HUES64 (cell line): ENCODE data around the gene TBC1D22A.

Experiments used
- H3K27ac ChIP-seq: 2 replicates; pipeline ENCODE4 v1.7.0; 2013; ENCODE audit warnings: low read depth, low read length, inconsistent platforms
- H3K27me3 ChIP-seq: 2 replicates; pipeline ENCODE4 v1.6.1; 2013; ENCODE audit warnings: mild to moderate bottlenecking, low read length; ENCODE audit not compliant: insufficient read depth
- H3K36me3 ChIP-seq: 2 replicates; pipeline ENCODE4 v1.6.1; 2013; ENCODE audit warnings: mild to moderate bottlenecking, low read length; ENCODE audit not compliant: insufficient read depth
- H3K4me1 ChIP-seq: 2 replicates; pipeline ENCODE4 v1.6.1; 2013; ENCODE audit warnings: mild to moderate bottlenecking, low read length, moderate library complexity; ENCODE audit not compliant: insufficient read depth
- H3K4me3 ChIP-seq: 2 replicates; pipeline ENCODE4 v1.5.1; 2013; ENCODE audit warnings: mild to moderate bottlenecking, low read length, moderate library complexity
- H3K9ac ChIP-seq: 2 replicates; pipeline ENCODE4 v1.6.1; 2013; ENCODE audit warnings: mild to moderate bottlenecking, low read depth, low read length
- H3K9me3 ChIP-seq: 2 replicates; pipeline ENCODE4 v1.6.1; 2013; ENCODE audit warnings: low read depth, low read length; ENCODE audit not compliant: insufficient read depth
- WGBS: fragments of 150-250, 120-280 bp; methylation state at CpG from one replicate; pipeline ENCODE4 v1.1.7; 2013; ENCODE audit warnings: missing lambda C conversion rate; 5-methylcytosine and 5-hydroxymethylcytosine counted together

The TBC1D22A gene

DNA sequence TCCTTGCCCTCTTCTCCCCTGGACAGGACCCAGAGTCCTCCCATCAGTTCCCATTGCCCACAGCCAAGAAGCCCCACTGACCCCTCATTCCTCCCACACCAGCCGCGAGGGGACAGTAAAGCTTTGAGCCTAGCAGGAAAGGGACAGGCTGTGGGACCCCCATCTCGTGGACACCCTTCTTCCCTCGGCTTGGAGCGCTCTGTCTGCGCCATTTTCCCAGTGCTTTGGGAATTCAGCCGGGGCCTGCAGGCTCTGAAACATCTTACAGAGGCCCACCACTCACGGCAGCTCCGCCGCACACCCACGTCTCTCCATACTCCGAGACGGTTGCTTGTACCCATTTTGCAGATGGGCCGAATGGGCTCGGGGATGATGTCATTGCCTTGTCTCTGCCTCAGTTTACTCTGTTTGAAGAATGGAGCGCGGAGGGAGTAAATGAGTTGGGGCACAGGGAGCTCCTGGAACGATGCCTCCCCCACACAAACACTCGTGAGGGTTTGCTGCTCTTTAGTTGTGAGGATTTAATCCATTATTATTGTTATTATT lies 447.7 kb downstream of the TBC1D22A start:
- Histone ChIP-seq H3K4me1 (no peaks in the 10 kb centered on the region), H3K9me3 (peaks cover 76% of the 10 kb centered on the region), H3K9ac (no peak overlapping the region), H3K36me3 (no peaks in the 10 kb centered on the region), H3K27me3 (no peaks in the 10 kb centered on the region), H3K4me3 (no peak overlapping the region), H3K27ac (no peak overlapping the region)
- WGBS: 92% methylated on average over 17 of the region's 19 CpGs

DNA sequence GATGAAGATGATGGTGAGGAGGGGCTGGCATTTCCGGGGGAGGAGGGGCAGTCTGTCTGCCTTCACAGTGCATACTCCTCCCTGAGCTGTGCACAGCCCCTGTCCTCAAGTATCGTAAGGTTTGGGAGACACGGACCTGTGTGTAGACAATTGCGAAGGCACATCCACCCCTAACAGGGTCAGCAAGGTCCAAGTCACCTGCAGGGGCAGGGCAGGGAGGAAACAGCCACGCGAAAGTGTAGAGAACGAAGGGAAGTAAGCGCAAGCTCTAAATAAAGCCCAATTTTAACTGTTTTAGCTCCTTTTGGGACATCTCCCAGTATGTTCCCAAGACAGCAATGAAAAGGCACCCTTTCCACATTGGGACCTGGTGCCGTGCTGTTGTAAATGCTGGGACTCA lies 448.2 kb downstream of the TBC1D22A start:
- Histone ChIP-seq H3K27me3 (no peaks in the 10 kb centered on the region), H3K4me3 (no peak overlapping the region), H3K9ac (no peak overlapping the region), H3K27ac (no peak overlapping the region), H3K9me3 (peaks cover 77% of the 10 kb centered on the region), H3K36me3 (no peaks in the 10 kb centered on the region), H3K4me1 (no peaks in the 10 kb centered on the region)
- 90% methylated on average over 9 of the region's 9 CpGs for WGBS

DNA sequence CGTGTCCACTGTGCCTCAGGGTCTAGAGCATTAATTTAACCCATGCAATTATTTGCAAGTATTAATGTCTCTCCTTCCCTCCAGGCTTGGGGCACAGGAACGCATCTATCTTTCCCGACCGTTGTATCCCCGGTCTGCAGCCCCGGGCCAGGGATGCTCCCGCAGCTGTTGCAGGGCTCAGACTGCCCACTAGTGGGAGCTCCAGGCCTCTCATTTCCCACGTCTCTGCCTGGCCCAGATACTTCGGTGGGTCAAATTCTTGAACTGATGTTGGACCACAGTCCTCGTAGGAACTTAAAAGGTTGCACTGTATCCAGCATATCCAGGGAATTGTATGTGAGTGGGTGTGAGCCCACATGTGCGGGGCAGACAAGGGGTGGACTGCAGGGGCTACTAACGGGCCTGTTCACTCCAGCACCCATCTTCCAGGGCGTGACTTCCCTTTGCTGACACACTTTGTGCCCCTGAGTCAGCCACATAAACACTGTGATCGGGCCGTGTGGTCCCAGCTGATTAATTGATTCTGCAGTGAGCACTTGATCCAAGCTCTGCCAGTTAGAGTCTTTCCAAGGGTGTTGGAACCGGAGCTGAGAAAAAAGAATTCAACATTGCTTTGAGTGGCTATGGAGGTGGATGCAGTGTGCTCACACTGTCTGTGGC lies 451.3 kb downstream of the TBC1D22A start:
- Histone ChIP-seq H3K4me3 (no peak overlapping the region), H3K36me3 (no peaks in the 10 kb centered on the region), H3K4me1 (no peaks in the 10 kb centered on the region), H3K27me3 (no peaks in the 10 kb centered on the region), H3K9me3 (peaks cover 75% of the 10 kb centered on the region), H3K27ac (no peak overlapping the region), H3K9ac (no peak overlapping the region)
- WGBS: 82% methylated on average over 16 of the region's 16 CpGs

DNA sequence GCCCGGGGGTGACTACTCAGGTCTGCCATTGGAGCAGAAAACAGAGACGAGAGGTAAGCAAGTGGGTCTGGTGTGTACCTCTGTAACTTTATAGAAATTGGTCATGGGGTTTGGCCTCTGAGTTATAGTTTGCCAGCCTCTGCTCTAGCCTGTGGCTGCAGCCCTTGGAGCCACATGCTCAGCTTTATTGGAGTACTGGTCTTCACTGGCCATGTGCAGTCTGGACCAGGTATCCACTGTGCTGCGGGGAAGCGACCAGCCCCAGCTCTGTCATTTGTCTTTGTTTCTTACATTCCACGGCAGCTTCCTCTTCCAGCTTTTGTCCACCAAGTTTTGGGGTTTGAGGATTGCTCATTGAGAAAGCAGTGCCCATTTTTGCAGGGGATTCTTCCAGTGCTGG lies 453.4 kb downstream of the TBC1D22A start:
- Histone ChIP-seq H3K9me3 (peaks cover 78% of the 10 kb centered on the region), H3K4me1 (no peaks in the 10 kb centered on the region), H3K9ac (no peak overlapping the region), H3K27ac (no peak overlapping the region), H3K36me3 (no peaks in the 10 kb centered on the region), H3K27me3 (no peaks in the 10 kb centered on the region), H3K4me3 (no peak overlapping the region)
- WGBS: 79% methylated on average over 5 of the region's 5 CpGs

DNA sequence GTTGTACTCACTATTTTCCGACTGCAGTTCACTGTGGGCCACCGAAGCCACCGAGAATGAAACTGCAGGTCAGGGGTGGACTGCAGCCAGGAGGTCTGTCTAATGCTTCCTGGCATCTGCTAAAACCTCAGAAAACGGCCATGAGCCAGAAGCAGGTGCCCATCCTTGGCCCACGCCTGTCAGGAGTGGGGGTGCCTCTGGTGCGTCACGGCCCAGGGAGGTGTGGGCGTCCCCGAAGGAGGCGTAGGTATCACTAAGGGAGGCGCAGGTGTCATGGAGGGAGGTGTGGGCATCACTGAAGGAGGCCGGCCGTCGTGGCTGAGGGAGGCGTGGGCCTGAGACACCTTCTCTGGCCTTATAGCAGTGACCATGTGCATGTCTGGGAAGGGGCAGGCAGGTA lies 456.2 kb downstream of the TBC1D22A start:
- Histone ChIP-seq H3K4me1 (no peaks in the 10 kb centered on the region), H3K27ac (no peak overlapping the region), H3K36me3 (no peaks in the 10 kb centered on the region), H3K9ac (no peak overlapping the region), H3K9me3 (peaks cover 89% of the 10 kb centered on the region), H3K27me3 (no peaks in the 10 kb centered on the region), H3K4me3 (no peak overlapping the region)
- 88% methylated on average over 15 of the region's 15 CpGs for WGBS

DNA sequence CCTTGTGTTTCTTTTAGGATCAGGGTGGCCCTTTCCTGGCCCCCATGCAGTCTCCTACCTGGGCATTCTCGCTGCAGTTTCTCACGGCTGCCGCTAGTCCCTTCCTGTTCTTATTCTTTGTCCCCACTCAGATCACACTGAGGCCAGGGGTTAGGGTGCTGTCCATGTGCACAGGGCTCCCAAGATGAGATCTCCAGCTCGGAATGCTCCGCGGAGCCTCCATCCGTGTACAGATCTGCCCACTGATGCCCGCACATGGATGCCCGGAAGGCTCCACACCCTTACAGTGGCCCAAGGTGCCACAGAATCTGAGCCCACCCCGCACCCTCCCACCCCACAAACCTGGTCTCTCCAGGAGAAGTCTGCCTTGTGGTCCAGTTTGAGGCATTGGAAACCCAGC lies 457.3 kb downstream of the TBC1D22A start:
- no peak overlapping the region for H3K9ac ChIP-seq
- peaks cover 90% of the 10 kb centered on the region for H3K9me3 ChIP-seq

DNA sequence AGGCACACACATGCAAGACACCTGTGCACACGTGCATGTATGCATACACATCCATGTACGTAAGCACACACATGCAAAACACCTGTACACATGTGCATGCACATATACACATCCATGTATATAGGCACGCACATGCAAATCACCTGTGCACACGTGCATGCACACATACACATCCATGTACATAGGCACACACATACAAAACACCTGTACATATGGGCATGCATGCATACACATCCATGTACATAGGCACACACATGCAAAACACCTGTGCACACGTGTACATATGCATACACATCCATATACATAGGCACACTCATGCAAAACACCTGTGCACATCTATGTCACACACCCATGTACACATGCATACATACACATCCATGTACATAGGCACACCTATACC lies 458.3 kb downstream of the TBC1D22A start:
- H3K4me3 ChIP-seq: peak overlapping the region; percentile 22; the same call in 1 of the 2 replicates

More for the DNA sequence above, 457.3 kb downstream of the TBC1D22A start:
- H3K4me1 ChIP-seq: no peaks in the 10 kb centered on the region
- WGBS: 83% methylated on average over 10 of the region's 10 CpGs
- H3K27me3 ChIP-seq: no peaks in the 10 kb centered on the region
- H3K4me3 ChIP-seq: no peak overlapping the region
- no peaks in the 10 kb centered on the region for H3K36me3 ChIP-seq
- no peak overlapping the region for H3K27ac ChIP-seq

DNA sequence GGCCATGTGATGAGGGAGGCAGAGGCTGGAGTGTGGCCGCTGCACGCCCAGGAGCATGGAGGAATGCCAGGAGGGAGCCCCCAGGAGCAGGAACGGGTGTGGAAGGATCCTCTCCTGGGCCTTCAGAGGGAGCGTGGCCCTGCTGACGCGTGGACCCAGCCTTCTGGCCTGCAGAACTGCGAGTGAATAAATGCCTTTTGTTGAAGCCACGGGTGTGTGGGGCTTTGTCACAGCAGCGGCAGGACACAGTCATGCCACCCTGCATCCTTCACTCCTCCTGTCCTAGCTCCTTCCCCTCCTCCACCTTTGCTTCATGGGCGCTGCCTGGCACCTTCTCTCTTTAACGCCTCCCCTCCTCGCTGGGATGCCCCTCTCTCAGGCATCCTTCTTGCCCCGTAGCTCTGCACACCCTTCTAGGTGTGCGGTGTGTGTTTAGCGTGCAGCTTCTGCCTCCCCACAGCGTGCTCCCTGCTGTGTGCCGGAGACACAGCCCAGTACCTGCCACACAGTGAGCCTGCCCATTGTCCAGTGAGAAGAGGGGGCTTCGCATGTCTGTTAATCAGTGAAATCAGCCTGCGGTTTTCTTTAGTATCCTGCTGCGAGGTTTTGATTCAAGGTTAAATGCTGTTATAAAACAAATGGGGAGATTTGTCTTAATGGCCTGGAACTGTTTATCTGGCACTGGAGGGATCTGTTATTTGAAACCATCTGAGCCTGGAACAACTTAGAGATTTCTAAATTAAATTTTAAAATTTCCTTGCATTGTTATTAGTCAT lies 459.6 kb downstream of the TBC1D22A start:
- H3K27me3 ChIP-seq: no peaks in the 10 kb centered on the region
- no peak overlapping the region for H3K9ac ChIP-seq
- H3K36me3 ChIP-seq: no peaks in the 10 kb centered on the region
- H3K9me3 ChIP-seq: peaks cover 92% of the 10 kb centered on the region
- no peak overlapping the region for H3K4me3 ChIP-seq
- H3K27ac ChIP-seq: no peak overlapping the region
- H3K4me1 ChIP-seq: no peaks in the 10 kb centered on the region
- WGBS: 84% methylated on average over 20 of the region's 20 CpGs

More for the DNA sequence above, 458.3 kb downstream of the TBC1D22A start:
- Histone ChIP-seq H3K27me3 (no peaks in the 10 kb centered on the region), H3K9ac (no peak overlapping the region), H3K9me3 (peaks cover 88% of the 10 kb centered on the region), H3K36me3 (no peaks in the 10 kb centered on the region), H3K4me1 (no peaks in the 10 kb centered on the region), H3K27ac (no peak overlapping the region)
- 59% methylated on average over 5 of the region's 5 CpGs for WGBS
